T-helper 17 cell (primary cell): ENCODE results near the gene PTPRN2. TPM values are rescaled to one million over a fixed set of nuclear protein-coding genes. Genes with fewer than 3 reads are reported as not detected.
A peak's percentile ranks its signal among the peaks of the same experiment; 100 is the strongest.

ENCODE experiments used
- ATAC-seq: fragments of 150-1000 bp; cut with Tn5 transposase; 2 replicates; pipeline ENCODE4 v1.10.0; 2021; ENCODE audit warnings: mild to moderate bottlenecking, moderate library complexity
- DNase-seq, 3 donors: peaks; one replicate each; pipeline versions ENCODE4 v3.0.0 to v3.0.0-alpha.2; 2020 to 2021
- H3K9me3 ChIP-seq: one replicate; pipeline ENCODE4 v1.7.0; 2013; ENCODE audit warnings: low read length, mild to moderate bottlenecking; ENCODE audit not compliant: control insufficient read depth, poor library complexity, severe bottlenecking
- H3K27ac Mint-ChIP-seq: one replicate; pipeline ENCODE4 v1.8.0; 2022; ENCODE audit warnings: mild to moderate bottlenecking, moderate library complexity, mixed read lengths
- H3K27me3 Mint-ChIP-seq: one replicate; pipeline ENCODE4 v1.8.0; 2022; ENCODE audit warnings: mixed read lengths
- H3K36me3 Mint-ChIP-seq: one replicate; pipeline ENCODE4 v1.8.0; 2022; ENCODE audit warnings: low read depth, mixed read lengths
- H3K4me1 Mint-ChIP-seq: one replicate; pipeline ENCODE4 v1.8.0; 2022; ENCODE audit warnings: mild to moderate bottlenecking, mixed read lengths
- H3K4me3 Mint-ChIP-seq: one replicate; pipeline ENCODE4 v1.8.0; 2022; ENCODE audit warnings: mild to moderate bottlenecking, moderate library complexity, mixed read lengths
- total RNA-seq, 4 donors: library from RNA in 2 of 4; stranded (reverse) in 2 of 4; gene quantifications; one replicate each; pipeline ENCODE4 v1.2.3 and lab custom pipeline; 2022 to 2026

PTPRN2 gene
- total RNA-seq, 2 donors from 2014 or later = 0.42 to 0.57 TPM

GRCh38 chr7:157859915-157860314 lies 727.7 kb downstream of the PTPRN2 start:
- Mint-ChIP-seq H3K4me3 (no peak overlapping the region), H3K27me3 (peaks cover 16% of the 10 kb centered on the region), H3K4me1 (no peaks in the 10 kb centered on the region), H3K27ac (no peak overlapping the region), H3K36me3 (no peaks in the 10 kb centered on the region)
- DNase-seq (no peak), ATAC-seq (no peak)
- H3K9me3 ChIP-seq = no peaks in the 10 kb centered on the region

GRCh38 chr7:157857578-157858075 lies 730.0 kb downstream of the PTPRN2 start:
- no peaks in the 10 kb centered on the region for H3K9me3 ChIP-seq
- no peak overlapping the region for H3K4me3 Mint-ChIP-seq
- no peak overlapping the region for H3K27ac Mint-ChIP-seq
- ATAC-seq (no peak), DNase-seq (no peak)
- H3K36me3 Mint-ChIP-seq = no peaks in the 10 kb centered on the region
- no peaks in the 10 kb centered on the region for H3K4me1 Mint-ChIP-seq
- peaks cover 16% of the 10 kb centered on the region for H3K27me3 Mint-ChIP-seq

- ATAC-seq (no peak), DNase-seq (no peak)
- no peaks in the 10 kb centered on the region for H3K4me1 Mint-ChIP-seq
- peaks cover 16% of the 10 kb centered on the region for H3K27me3 Mint-ChIP-seq
- H3K9me3 ChIP-seq = no peaks in the 10 kb centered on the region
- no peak overlapping the region for H3K4me3 Mint-ChIP-seq
- H3K27ac Mint-ChIP-seq = no peak overlapping the region
- H3K36me3 Mint-ChIP-seq = no peaks in the 10 kb centered on the region
Observed at GRCh38 chr7:157856873-157857577, 730.6 kb downstream of the PTPRN2 start.

- Mint-ChIP-seq H3K27ac (no peak overlapping the region), H3K27me3 (peaks cover 14% of the 10 kb centered on the region), H3K4me3 (no peak overlapping the region), H3K4me1 (peaks cover 8% of the 10 kb centered on the region), H3K36me3 (no peaks in the 10 kb centered on the region)
- no peaks in the 10 kb centered on the region for H3K9me3 ChIP-seq
- ATAC-seq (no peak), DNase-seq (no peak)
Observed at GRCh38 chr7:157855452-157856213, 732.0 kb downstream of the PTPRN2 start.

- peaks cover 8% of the 10 kb centered on the region for H3K4me1 Mint-ChIP-seq
- no peaks in the 10 kb centered on the region for H3K9me3 ChIP-seq
- no peak for ATAC-seq
- H3K36me3 Mint-ChIP-seq = no peaks in the 10 kb centered on the region
- H3K27ac Mint-ChIP-seq = no peak overlapping the region
- DNase-seq = no peak
- no peak overlapping the region for H3K4me3 Mint-ChIP-seq
- H3K27me3 Mint-ChIP-seq = peaks cover 8% of the 10 kb centered on the region
Observed at GRCh38 chr7:157855016-157855415, 732.6 kb downstream of the PTPRN2 start.

GRCh38 chr7:157854066-157854891 lies 733.3 kb downstream of the PTPRN2 start:
- Mint-ChIP-seq H3K27me3 (peaks cover 12% of the 10 kb centered on the region), H3K4me1 (peaks cover 8% of the 10 kb centered on the region), H3K36me3 (no peaks in the 10 kb centered on the region), H3K27ac (no peak overlapping the region), H3K4me3 (no peak overlapping the region)
- no peaks in the 10 kb centered on the region for H3K9me3 ChIP-seq
- DNase-seq (no peak), ATAC-seq (peak; percentile 38)

GRCh38 chr7:157853789-157854065 lies 733.9 kb downstream of the PTPRN2 start:
- Mint-ChIP-seq H3K27me3 (peaks cover 12% of the 10 kb centered on the region), H3K36me3 (no peaks in the 10 kb centered on the region), H3K4me3 (no peak overlapping the region), H3K27ac (no peak overlapping the region), H3K4me1 (peaks cover 8% of the 10 kb centered on the region)
- H3K9me3 ChIP-seq = no peaks in the 10 kb centered on the region
- ATAC-seq = no peak
- no peak for DNase-seq

- Mint-ChIP-seq H3K4me3 (peak overlapping the region; percentile 49), H3K36me3 (no peaks in the 10 kb centered on the region), H3K4me1 (peaks cover 8% of the 10 kb centered on the region), H3K27ac (no peak overlapping the region), H3K27me3 (peaks cover 12% of the 10 kb centered on the region)
- H3K9me3 ChIP-seq = no peaks in the 10 kb centered on the region
- no peak for DNase-seq
- no peak for ATAC-seq
Observed at GRCh38 chr7:157853076-157853788, 734.4 kb downstream of the PTPRN2 start.

GRCh38 chr7:157851501-157852067 lies 736.0 kb downstream of the PTPRN2 start:
- peaks cover 7% of the 10 kb centered on the region for H3K27me3 Mint-ChIP-seq
- H3K9me3 ChIP-seq = no peaks in the 10 kb centered on the region
- H3K36me3 Mint-ChIP-seq = no peaks in the 10 kb centered on the region
- H3K27ac Mint-ChIP-seq = peak overlapping the region; percentile 91
- peak overlapping the region; percentile 86 for H3K4me3 Mint-ChIP-seq
- DNase-seq (peak in 1 of 3 donors; percentile 38), ATAC-seq (peak; percentile 91)
- peaks cover 8% of the 10 kb centered on the region for H3K4me1 Mint-ChIP-seq

GRCh38 chr7:157850481-157851444 lies 736.9 kb downstream of the PTPRN2 start:
- Mint-ChIP-seq H3K4me1 (peaks cover 8% of the 10 kb centered on the region), H3K27ac (peak overlapping the region; percentile 91), H3K36me3 (no peaks in the 10 kb centered on the region), H3K27me3 (peaks cover 7% of the 10 kb centered on the region), H3K4me3 (peak overlapping the region; percentile 86)
- no peaks in the 10 kb centered on the region for H3K9me3 ChIP-seq
- no peak for DNase-seq
- no peak for ATAC-seq

GRCh38 chr7:157849726-157850125 lies 737.9 kb downstream of the PTPRN2 start:
- ATAC-seq (no peak), DNase-seq (no peak)
- peaks cover 8% of the 10 kb centered on the region for H3K4me1 Mint-ChIP-seq
- no peaks in the 10 kb centered on the region for H3K36me3 Mint-ChIP-seq
- H3K9me3 ChIP-seq = no peaks in the 10 kb centered on the region
- peaks cover 7% of the 10 kb centered on the region for H3K27me3 Mint-ChIP-seq
- no peak overlapping the region for H3K27ac Mint-ChIP-seq
- no peak overlapping the region for H3K4me3 Mint-ChIP-seq

GRCh38 chr7:157849341-157849596 lies 738.4 kb downstream of the PTPRN2 start:
- H3K9me3 ChIP-seq = no peaks in the 10 kb centered on the region
- Mint-ChIP-seq H3K4me3 (no peak overlapping the region), H3K36me3 (no peaks in the 10 kb centered on the region), H3K27me3 (peaks cover 7% of the 10 kb centered on the region), H3K27ac (no peak overlapping the region), H3K4me1 (peaks cover 8% of the 10 kb centered on the region)
- ATAC-seq (no peak), DNase-seq (no peak)
